ENCODE data around the gene SAP30BP. TPM values are rescaled to one million over a fixed set of nuclear protein-coding genes. Genes with fewer than 3 reads are reported as not detected.

The SAP30BP gene
- total RNA-seq, 2 donors from 2014 or later = 28.5 to 44.6 TPM

DNA sequence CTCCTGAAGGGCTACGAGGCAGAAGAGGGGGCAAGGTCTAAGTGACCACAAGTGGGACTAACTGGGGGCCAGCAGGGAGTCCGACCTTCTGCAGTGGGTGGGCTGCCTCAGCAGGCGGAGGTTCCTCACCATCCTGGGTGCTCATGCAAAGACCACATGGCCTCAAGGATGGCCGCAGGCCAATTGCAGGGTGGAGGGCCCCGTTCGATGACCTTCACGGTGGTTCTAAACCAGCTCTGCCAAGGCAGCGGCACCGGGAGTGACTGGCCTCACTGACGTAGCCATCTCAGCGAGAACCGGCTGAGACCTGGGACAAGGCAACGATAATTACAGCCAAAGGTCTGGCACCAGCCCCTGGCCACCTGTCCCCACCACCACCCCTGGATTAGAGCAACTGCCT is 28.2 kb upstream of the SAP30BP start:
- Histone ChIP-seq H3K9me3 (no peaks in the 10 kb centered on the region), H3K27me3 (no peaks in the 10 kb centered on the region), H3K4me1 (peaks cover 0 to 68% of the 10 kb centered on the region in 2 donors), H3K4me3 (no peak overlapping the region), H3K27ac (peak overlapping the region; percentile 58 to 77), H3K36me3 (no peaks in the 10 kb centered on the region)
- TF ChIP-seq, protein P1, sequence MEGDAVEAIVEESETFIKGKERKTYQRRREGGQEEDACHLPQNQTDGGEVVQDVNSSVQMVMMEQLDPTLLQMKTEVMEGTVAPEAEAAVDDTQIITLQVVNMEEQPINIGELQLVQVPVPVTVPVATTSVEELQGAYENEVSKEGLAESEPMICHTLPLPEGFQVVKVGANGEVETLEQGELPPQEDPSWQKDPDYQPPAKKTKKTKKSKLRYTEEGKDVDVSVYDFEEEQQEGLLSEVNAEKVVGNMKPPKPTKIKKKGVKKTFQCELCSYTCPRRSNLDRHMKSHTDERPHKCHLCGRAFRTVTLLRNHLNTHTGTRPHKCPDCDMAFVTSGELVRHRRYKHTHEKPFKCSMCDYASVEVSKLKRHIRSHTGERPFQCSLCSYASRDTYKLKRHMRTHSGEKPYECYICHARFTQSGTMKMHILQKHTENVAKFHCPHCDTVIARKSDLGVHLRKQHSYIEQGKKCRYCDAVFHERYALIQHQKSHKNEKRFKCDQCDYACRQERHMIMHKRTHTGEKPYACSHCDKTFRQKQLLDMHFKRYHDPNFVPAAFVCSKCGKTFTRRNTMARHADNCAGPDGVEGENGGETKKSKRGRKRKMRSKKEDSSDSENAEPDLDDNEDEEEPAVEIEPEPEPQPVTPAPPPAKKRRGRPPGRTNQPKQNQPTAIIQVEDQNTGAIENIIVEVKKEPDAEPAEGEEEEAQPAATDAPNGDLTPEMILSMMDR (IDR thresholded peaks at IDR 0.05) = no peak
- DNase-seq (ENCODE audit: low spot score) = no peak

- peaks cover 0 to 63% of the 10 kb centered on the region in 2 donors for H3K4me1 ChIP-seq
- peak overlapping the region; percentile 58 to 77 for H3K27ac ChIP-seq
- TF ChIP-seq, protein P1 (IDR thresholded peaks at IDR 0.05) = no peak
- no peak overlapping the region for H3K4me3 ChIP-seq
- H3K36me3 ChIP-seq = no peaks in the 10 kb centered on the region
- DNase-seq (ENCODE audit: low spot score) = no peak
- no peaks in the 10 kb centered on the region for H3K9me3 ChIP-seq
- H3K27me3 ChIP-seq = no peaks in the 10 kb centered on the region
These were observed 27.8 kb upstream of the SAP30BP start for GRCh38 chr17:75639327-75639726.

DNA sequence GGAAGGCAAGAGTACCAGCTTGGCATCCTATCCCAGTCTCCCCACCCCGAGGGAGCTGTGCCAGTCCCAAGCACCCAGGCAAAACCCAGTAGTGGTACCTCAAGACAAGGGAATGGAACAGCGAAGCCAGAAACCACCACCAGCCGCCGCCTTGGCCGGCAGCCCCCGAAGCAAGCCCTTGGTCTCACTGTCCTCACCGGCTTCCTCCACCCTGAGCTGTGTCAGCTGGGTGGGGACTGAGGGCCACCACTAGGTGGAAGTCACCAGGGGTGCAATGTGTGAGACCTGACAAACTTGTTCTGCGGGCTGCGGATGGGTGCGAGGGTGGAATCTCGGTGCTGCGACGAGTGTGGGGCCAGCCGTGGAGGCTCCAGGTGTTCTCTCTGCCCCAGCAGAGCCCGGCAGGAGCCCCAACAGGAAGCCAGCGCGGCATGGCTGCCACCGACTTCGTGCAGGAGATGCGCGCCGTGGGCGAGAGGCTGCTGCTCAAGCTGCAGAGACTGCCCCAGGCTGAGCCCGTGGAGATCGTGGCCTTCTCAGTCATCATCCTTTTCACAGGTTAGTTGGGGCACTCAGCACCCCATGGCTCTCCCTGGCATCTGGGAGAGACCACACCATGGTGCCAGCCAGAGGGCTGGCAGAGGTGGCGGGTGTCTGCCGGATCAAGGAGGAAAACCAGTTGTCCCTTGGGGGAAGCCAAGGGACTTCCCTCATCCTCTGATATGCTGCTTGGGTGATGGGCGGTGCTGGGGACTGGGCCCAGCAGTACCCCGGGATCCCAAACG is 27.2 kb upstream of the SAP30BP start:
- peak overlapping the region; percentile 58 to 77 for H3K27ac ChIP-seq
- H3K9me3 ChIP-seq = no peaks in the 10 kb centered on the region
- H3K36me3 ChIP-seq = no peaks in the 10 kb centered on the region
- peaks cover 0 to 57% of the 10 kb centered on the region in 2 donors for H3K4me1 ChIP-seq
- TF ChIP-seq, protein P1 (IDR thresholded peaks at IDR 0.05) = no peak
- no peak for DNase-seq (ENCODE audit: low spot score)
- H3K27me3 ChIP-seq = no peaks in the 10 kb centered on the region
- no peak overlapping the region for H3K4me3 ChIP-seq

GRCh38 chr17:75640556-75641119 is 26.5 kb upstream of the SAP30BP start:
- Histone ChIP-seq H3K36me3 (no peaks in the 10 kb centered on the region), H3K4me3 (no peak overlapping the region), H3K4me1 (peaks cover 0 to 52% of the 10 kb centered on the region in 2 donors), H3K27me3 (no peaks in the 10 kb centered on the region), H3K9me3 (no peaks in the 10 kb centered on the region), H3K27ac (peak overlapping the region; percentile 66 to 77)
- DNase-seq (ENCODE audit: low spot score) = no peak
- TF ChIP-seq, protein P1 (IDR thresholded peaks at IDR 0.05) = no peak

- no peaks in the 10 kb centered on the region for H3K27me3 ChIP-seq
- H3K36me3 ChIP-seq = no peaks in the 10 kb centered on the region
- H3K27ac ChIP-seq = peak overlapping the region; percentile 66 to 77
- H3K4me3 ChIP-seq = no peak overlapping the region
- H3K9me3 ChIP-seq = no peaks in the 10 kb centered on the region
- peaks cover 0 to 45% of the 10 kb centered on the region in 2 donors for H3K4me1 ChIP-seq
- TF ChIP-seq, protein P1 (IDR thresholded peaks at IDR 0.05) = no peak
- DNase-seq (ENCODE audit: low spot score) = no peak
These were observed 25.8 kb upstream of the SAP30BP start for GRCh38 chr17:75641343-75641742.
